WTC11 (cell line): ENCODE measurements around the gene PRKCSH. TPM values are rescaled to one million over a fixed set of nuclear protein-coding genes. Genes with fewer than 3 reads are reported as not detected.
"Not testable (repeated sequence)": the region's sequence is repeated elsewhere in the genome, so short reads cannot be mapped to it uniquely, and the experiment has no call there.

Experiments used
- ATAC-seq: fragments of 200-7000 bp; cut with Tn5 transposase; 2 replicates; pipeline ENCODE4 v1.10.0; 2021; ENCODE audit warnings: mild to moderate bottlenecking, moderate library complexity
- CTCF ChIA-PET: fragments of 300-600 bp; sonication (Branson Sonifier 250); formaldehyde crosslinking; loops from one replicate; lab custom pipeline; 2021; ENCODE audit warnings: antibody characterized with exemption; lab: Charles Lee
- POLR2A ChIA-PET: fragments of 350-600 bp; sonication (Branson Sonifier 250); formaldehyde crosslinking; loops from one replicate; lab custom pipeline; 2021; ENCODE audit warnings: antibody characterized with exemption; lab: Charles Lee
- DNase-seq: peaks from one replicate; pipeline ENCODE4 v3.0.0; 2021; ENCODE audit warnings: low spot score
- H3K27ac Mint-ChIP-seq: 2 replicates; pipeline ENCODE4 v1.8.0; 2021; ENCODE audit warnings: mixed read lengths
- H3K27me3 Mint-ChIP-seq: 2 replicates; pipeline ENCODE4 v1.8.0; 2021; ENCODE audit warnings: low read depth, mild to moderate bottlenecking, moderate library complexity, mixed read lengths
- H3K36me3 Mint-ChIP-seq: 2 replicates; pipeline ENCODE4 v1.8.0; 2021; ENCODE audit warnings: mixed read lengths
- H3K4me1 Mint-ChIP-seq: 2 replicates; pipeline ENCODE4 v1.8.0; 2022; ENCODE audit warnings: mixed read lengths
- H3K4me3 Mint-ChIP-seq: 2 replicates; pipeline ENCODE4 v1.8.0; 2021; ENCODE audit warnings: mild to moderate bottlenecking, moderate library complexity, mixed read lengths
- H3K9me3 Mint-ChIP-seq: 2 replicates; pipeline ENCODE4 v1.8.0; 2021; ENCODE audit warnings: mixed read lengths
- FOXJ3 ChIP-seq: sonication (generic); formaldehyde crosslinking; IDR thresholded peaks from 2 replicates; pipeline ENCODE4 v1.9.0; 2021; ENCODE audit warnings: missing genetic modification reagents, mild to moderate bottlenecking, borderline replicate concordance
- FOXP1 ChIP-seq: sonication (generic); formaldehyde crosslinking; IDR thresholded peaks from 2 replicates; pipeline ENCODE4 v1.8.0; 2022; ENCODE audit warnings: missing genetic modification reagents, mild to moderate bottlenecking, moderate library complexity, borderline replicate concordance
- GTF2I ChIP-seq: fragments of 250-450 bp; sonication (Bioruptor Pico); conservative IDR thresholded peaks from 2 replicates; pipeline ENCODE4 v1.4.0; 2021; ENCODE audit warnings: mild to moderate bottlenecking
- HMGA2 ChIP-seq: fragments of 250-450 bp; sonication (Bioruptor Pico); IDR thresholded peaks from 2 replicates; pipeline ENCODE4 v1.4.0; 2021; ENCODE audit warnings: mild to moderate bottlenecking, moderate library complexity
- JAZF1 ChIP-seq: fragments of 250-450 bp; sonication (Bioruptor Pico); IDR thresholded peaks from 2 replicates; pipeline ENCODE4 v1.9.0; 2021; ENCODE audit warnings: moderate library complexity, mild to moderate bottlenecking, inconsistent platforms
- JUN ChIP-seq: sonication (generic); formaldehyde crosslinking; IDR thresholded peaks from 2 replicates; pipeline ENCODE4 v1.8.0; 2023; ENCODE audit warnings: mild to moderate bottlenecking, missing genetic modification reagents
- MXD4 ChIP-seq: fragments of 250-450 bp; sonication (Bioruptor Pico); IDR thresholded peaks from 2 replicates; pipeline ENCODE4 v1.8.0; 2021; ENCODE audit warnings: mild to moderate bottlenecking, moderate library complexity, borderline replicate concordance
- NFATC4 ChIP-seq: fragments of 250-450 bp; sonication (Bioruptor Pico); IDR thresholded peaks from 2 replicates; pipeline ENCODE4 v1.9.0; 2021; ENCODE audit warnings: mild to moderate bottlenecking
- NFYB ChIP-seq: sonication (generic); formaldehyde crosslinking; conservative IDR thresholded peaks from 2 replicates; pipeline ENCODE4 v1.8.0; 2022; ENCODE audit warnings: low read depth, missing genetic modification reagents
- NR1H2 ChIP-seq: sonication (generic); formaldehyde crosslinking; IDR thresholded peaks from 2 replicates; pipeline ENCODE4 v1.9.0; 2021; ENCODE audit warnings: mild to moderate bottlenecking, moderate library complexity, missing genetic modification reagents
- SOX15 ChIP-seq: fragments of 250-450 bp; sonication (Bioruptor Pico); IDR thresholded peaks from 2 replicates; pipeline ENCODE4 v1.9.0; 2021; ENCODE audit warnings: mild to moderate bottlenecking
- TEAD1 ChIP-seq: sonication (generic); formaldehyde crosslinking; IDR thresholded peaks from 2 replicates; pipeline ENCODE4 v1.8.0; 2022; ENCODE audit warnings: mild to moderate bottlenecking, missing genetic modification reagents
- TEAD4 ChIP-seq: sonication (generic); formaldehyde crosslinking; IDR thresholded peaks from 2 replicates; pipeline ENCODE4 v1.8.0; 2022; ENCODE audit warnings: mild to moderate bottlenecking, missing genetic modification reagents
- ZNF138 ChIP-seq: sonication (generic); formaldehyde crosslinking; conservative IDR thresholded peaks from 2 replicates; pipeline ENCODE4 v1.8.1; 2022; ENCODE audit warnings: mild to moderate bottlenecking, moderate library complexity, missing genetic modification reagents
- total RNA-seq: library from RNA; stranded (reverse); gene quantifications from 3 replicates; pipeline ENCODE4 v1.2.3, GENCODE V29; 2021
- TF ChIP-seq, protein P1 (sequence below): sonication (generic); formaldehyde crosslinking; IDR thresholded peaks from 2 replicates; pipeline ENCODE4 v1.8.1; 2022; ENCODE audit warnings: mild to moderate bottlenecking, moderate library complexity, missing genetic modification reagents
- TF ChIP-seq, protein P2 (sequence below): sonication (generic); formaldehyde crosslinking; conservative IDR thresholded peaks from 2 replicates; pipeline ENCODE4 v1.8.1; 2023; ENCODE audit warnings: mild to moderate bottlenecking, low read depth, missing genetic modification reagents, moderate library complexity
- TF ChIP-seq, protein P3 (sequence below): fragments of 250-450 bp; sonication (Bioruptor Pico); IDR thresholded peaks from 2 replicates; pipeline ENCODE4 v1.9.0; 2021; ENCODE audit warnings: moderate library complexity, mild to moderate bottlenecking, inconsistent platforms, borderline replicate concordance
- TF ChIP-seq, protein P4 (sequence below): fragments of 250-450 bp; sonication (Bioruptor Pico); IDR thresholded peaks from 2 replicates; pipeline ENCODE4 v1.8.0; 2021; ENCODE audit warnings: mild to moderate bottlenecking
- TF ChIP-seq, protein P5 (sequence below): sonication (generic); formaldehyde crosslinking; conservative IDR thresholded peaks from 2 replicates; pipeline ENCODE4 v1.8.1; 2022; ENCODE audit warnings: mild to moderate bottlenecking, missing genetic modification reagents
- TF ChIP-seq, protein P6 (sequence below): fragments of 200-600 bp; IDR thresholded peaks from 2 replicates; pipeline ENCODE4 v1.8.0; 2022; ENCODE audit warnings: antibody characterized with exemption

PRKCSH gene
- total RNA-seq, 1 experiment from 2014 or later = 396 TPM

DNA sequence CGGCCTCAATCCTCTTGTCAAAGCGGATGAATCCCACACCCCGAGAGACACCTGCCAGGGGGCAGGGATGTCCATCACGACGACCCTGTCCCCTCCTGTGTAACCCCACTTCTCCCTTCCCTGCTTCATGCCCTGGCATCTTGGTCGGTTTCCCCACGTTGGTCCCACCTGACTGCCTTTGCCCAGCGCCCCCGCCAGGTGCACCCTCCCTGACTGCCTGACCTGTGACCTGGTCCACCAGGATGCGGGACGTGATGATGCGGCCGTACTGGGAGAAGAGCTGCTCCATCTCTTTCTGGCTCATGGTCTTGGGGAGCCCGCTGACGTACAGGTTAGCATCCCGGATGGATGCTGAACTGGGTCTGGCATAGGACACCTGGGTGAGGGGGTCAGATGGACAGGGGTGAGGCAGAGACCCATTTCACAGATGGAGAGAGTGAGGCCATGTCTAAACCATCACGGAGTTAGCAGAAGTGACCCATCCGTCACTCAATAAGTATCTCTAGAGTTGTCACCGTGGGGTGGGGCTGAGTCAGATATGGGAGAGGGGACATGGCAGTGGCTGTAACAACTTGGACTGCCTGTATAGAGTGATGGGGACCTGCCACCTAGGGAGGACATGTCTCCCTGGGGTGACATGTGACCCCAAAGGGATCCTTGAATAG, 22.9 kb downstream of the PRKCSH start:
- POLR2A ChIA-PET = interaction anchor here (0.8 kb wide), 1 partner anchor 21 kb away, joined by 3 read pairs; no protein-coding TSS in a partner anchor
- Mint-ChIP-seq H3K4me1 (peaks cover 10% of the 10 kb centered on the region), H3K27ac (no peak overlapping the region), H3K27me3 (no peaks in the 10 kb centered on the region), H3K36me3 (no peaks in the 10 kb centered on the region), H3K9me3 (no peaks in the 10 kb centered on the region), H3K4me3 (no peak overlapping the region)
- CTCF ChIA-PET = interaction anchor here (0.9 to 2.4 kb wide), 3 partner anchors 24 to 97 kb away, joined by 3 to 10 read pairs (median 7); partner anchors contain the start of gene ELAVL3
- TF ChIP-seq MXD4 (CRISPR knock-in tag) = no peak
- no peak for TF ChIP-seq ZNF138 (CRISPR knock-in tag)
- TF ChIP-seq TEAD4 (CRISPR knock-in tag) = no peak
- no peak for TF ChIP-seq NFYB (CRISPR knock-in tag)
- no peak for TF ChIP-seq NR1H2 (CRISPR knock-in tag)
- TF ChIP-seq, protein P1, sequence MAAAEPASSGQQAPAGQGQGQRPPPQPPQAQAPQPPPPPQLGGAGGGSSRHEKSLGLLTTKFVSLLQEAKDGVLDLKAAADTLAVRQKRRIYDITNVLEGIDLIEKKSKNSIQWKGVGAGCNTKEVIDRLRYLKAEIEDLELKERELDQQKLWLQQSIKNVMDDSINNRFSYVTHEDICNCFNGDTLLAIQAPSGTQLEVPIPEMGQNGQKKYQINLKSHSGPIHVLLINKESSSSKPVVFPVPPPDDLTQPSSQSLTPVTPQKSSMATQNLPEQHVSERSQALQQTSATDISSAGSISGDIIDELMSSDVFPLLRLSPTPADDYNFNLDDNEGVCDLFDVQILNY (CRISPR knock-in tag) = no peak
- no peak for TF ChIP-seq FOXP1 (CRISPR knock-in tag)
- TF ChIP-seq JAZF1 (CRISPR knock-in tag) = no peak
- TF ChIP-seq FOXJ3 (CRISPR knock-in tag) = no peak
- TF ChIP-seq, protein P2, sequence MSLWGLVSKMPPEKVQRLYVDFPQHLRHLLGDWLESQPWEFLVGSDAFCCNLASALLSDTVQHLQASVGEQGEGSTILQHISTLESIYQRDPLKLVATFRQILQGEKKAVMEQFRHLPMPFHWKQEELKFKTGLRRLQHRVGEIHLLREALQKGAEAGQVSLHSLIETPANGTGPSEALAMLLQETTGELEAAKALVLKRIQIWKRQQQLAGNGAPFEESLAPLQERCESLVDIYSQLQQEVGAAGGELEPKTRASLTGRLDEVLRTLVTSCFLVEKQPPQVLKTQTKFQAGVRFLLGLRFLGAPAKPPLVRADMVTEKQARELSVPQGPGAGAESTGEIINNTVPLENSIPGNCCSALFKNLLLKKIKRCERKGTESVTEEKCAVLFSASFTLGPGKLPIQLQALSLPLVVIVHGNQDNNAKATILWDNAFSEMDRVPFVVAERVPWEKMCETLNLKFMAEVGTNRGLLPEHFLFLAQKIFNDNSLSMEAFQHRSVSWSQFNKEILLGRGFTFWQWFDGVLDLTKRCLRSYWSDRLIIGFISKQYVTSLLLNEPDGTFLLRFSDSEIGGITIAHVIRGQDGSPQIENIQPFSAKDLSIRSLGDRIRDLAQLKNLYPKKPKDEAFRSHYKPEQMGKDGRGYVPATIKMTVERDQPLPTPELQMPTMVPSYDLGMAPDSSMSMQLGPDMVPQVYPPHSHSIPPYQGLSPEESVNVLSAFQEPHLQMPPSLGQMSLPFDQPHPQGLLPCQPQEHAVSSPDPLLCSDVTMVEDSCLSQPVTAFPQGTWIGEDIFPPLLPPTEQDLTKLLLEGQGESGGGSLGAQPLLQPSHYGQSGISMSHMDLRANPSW (CRISPR knock-in tag) = no peak
- TF ChIP-seq JUN (CRISPR knock-in tag) = no peak
- TF ChIP-seq, protein P3, sequence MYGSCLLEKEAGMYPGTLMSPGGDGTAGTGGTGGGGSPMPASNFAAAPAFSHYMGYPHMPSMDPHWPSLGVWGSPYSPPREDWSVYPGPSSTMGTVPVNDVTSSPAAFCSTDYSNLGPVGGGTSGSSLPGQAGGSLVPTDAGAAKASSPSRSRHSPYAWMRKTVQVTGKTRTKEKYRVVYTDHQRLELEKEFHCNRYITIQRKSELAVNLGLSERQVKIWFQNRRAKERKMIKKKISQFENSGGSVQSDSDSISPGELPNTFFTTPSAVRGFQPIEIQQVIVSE (CRISPR knock-in tag) = no peak
- no peak for TF ChIP-seq HMGA2 (CRISPR knock-in tag)
- no peak for TF ChIP-seq SOX15 (CRISPR knock-in tag)
- TF ChIP-seq, protein P4, sequence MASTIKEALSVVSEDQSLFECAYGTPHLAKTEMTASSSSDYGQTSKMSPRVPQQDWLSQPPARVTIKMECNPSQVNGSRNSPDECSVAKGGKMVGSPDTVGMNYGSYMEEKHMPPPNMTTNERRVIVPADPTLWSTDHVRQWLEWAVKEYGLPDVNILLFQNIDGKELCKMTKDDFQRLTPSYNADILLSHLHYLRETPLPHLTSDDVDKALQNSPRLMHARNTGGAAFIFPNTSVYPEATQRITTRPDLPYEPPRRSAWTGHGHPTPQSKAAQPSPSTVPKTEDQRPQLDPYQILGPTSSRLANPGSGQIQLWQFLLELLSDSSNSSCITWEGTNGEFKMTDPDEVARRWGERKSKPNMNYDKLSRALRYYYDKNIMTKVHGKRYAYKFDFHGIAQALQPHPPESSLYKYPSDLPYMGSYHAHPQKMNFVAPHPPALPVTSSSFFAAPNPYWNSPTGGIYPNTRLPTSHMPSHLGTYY (CRISPR knock-in tag) = no peak
- no peak for TF ChIP-seq NFATC4 (CRISPR knock-in tag)
- DNase-seq = no peak
- ATAC-seq = no peak

DNA sequence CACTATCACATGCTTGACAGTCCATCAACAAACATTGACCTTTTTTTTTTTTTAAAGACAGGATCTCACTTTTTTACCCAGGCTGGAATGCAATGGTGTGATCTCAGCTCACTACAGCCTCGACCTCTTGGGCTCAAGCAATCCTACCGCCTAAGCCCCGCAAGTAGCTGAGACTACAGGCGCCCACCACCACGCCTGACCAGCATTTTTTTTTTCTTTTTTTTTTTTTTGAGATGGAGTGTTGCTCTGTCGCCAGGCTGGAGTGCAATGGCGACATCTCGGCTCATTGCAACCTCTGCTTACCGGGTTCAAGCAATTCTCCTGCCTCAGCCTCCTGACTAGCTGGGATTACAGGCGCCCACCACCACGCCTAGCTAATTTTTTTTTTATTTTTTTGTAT, 23.5 kb downstream of the PRKCSH start:
- DNase-seq, POLR2A ChIA-PET, ATAC-seq, H3K4me3 Mint-ChIP-seq, H3K9me3 Mint-ChIP-seq, H3K36me3 Mint-ChIP-seq, H3K27me3 Mint-ChIP-seq, H3K4me1 Mint-ChIP-seq, H3K27ac Mint-ChIP-seq: not testable (repeated sequence)
- CTCF ChIA-PET = interaction anchor here (0.9 to 2.4 kb wide), 3 partner anchors 23 to 98 kb away, joined by 3 to 10 read pairs (median 7); partner anchors contain the start of gene ELAVL3

DNA sequence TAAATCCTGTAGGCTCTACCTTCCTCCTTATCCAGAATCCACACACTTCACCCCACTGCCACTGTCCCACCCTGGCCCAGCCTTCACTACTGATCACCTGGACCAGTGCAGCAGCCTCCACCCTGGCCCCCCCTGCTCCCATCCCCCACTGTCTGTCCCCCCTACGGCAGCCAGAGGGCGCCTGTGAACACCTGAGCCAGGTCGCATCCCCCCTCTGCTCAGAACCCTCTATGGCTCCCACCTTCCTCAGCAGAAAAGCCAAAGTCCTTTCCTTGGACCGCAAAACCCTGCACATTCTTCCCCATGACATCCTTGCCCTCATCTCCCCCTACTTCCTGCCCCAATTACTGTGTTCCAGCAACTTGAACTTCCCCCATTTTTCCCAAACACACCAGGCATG, 24.8 kb downstream of the PRKCSH start:
- H3K27ac Mint-ChIP-seq = no peak overlapping the region
- H3K36me3 Mint-ChIP-seq = no peaks in the 10 kb centered on the region
- TF ChIP-seq GTF2I (CRISPR knock-in tag) = peak; percentile 94
- TF ChIP-seq TEAD1 (CRISPR knock-in tag) = no peak
- TF ChIP-seq, protein P5, sequence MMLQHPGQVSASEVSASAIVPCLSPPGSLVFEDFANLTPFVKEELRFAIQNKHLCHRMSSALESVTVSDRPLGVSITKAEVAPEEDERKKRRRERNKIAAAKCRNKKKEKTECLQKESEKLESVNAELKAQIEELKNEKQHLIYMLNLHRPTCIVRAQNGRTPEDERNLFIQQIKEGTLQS (CRISPR knock-in tag) = no peak
- TF ChIP-seq, protein P6, sequence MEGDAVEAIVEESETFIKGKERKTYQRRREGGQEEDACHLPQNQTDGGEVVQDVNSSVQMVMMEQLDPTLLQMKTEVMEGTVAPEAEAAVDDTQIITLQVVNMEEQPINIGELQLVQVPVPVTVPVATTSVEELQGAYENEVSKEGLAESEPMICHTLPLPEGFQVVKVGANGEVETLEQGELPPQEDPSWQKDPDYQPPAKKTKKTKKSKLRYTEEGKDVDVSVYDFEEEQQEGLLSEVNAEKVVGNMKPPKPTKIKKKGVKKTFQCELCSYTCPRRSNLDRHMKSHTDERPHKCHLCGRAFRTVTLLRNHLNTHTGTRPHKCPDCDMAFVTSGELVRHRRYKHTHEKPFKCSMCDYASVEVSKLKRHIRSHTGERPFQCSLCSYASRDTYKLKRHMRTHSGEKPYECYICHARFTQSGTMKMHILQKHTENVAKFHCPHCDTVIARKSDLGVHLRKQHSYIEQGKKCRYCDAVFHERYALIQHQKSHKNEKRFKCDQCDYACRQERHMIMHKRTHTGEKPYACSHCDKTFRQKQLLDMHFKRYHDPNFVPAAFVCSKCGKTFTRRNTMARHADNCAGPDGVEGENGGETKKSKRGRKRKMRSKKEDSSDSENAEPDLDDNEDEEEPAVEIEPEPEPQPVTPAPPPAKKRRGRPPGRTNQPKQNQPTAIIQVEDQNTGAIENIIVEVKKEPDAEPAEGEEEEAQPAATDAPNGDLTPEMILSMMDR = 0 out of 2 replicates have a peak, but pooled peaks have one; percentile 27
- ATAC-seq (no peak), DNase-seq (peak; percentile 46)
- H3K9me3 Mint-ChIP-seq = no peaks in the 10 kb centered on the region
- H3K4me1 Mint-ChIP-seq = peaks cover 5% of the 10 kb centered on the region
- H3K27me3 Mint-ChIP-seq = no peaks in the 10 kb centered on the region
- POLR2A ChIA-PET = no interaction called here
- H3K4me3 Mint-ChIP-seq = no peak overlapping the region
- CTCF ChIA-PET = no interaction called here
